NCI-H345 treated with DMSO at 0.1 percent for 48 hours (cell line): ENCODE results near the gene JAK3.

Source experiments
- DNase-seq: peaks from one replicate; lab custom pipeline; 2025; ENCODE audit not compliant: unreplicated experiment; lab: John Stamatoyannopoulos, UW

JAK3 gene

GRCh38 chr19:17841810-17842662 is 5.7 kb downstream of the JAK3 start:
- DNase-seq = peak; percentile 79

GRCh38 chr19:17841371-17841809 is 6.4 kb downstream of the JAK3 start:
- DNase-seq = no peak

DNA sequence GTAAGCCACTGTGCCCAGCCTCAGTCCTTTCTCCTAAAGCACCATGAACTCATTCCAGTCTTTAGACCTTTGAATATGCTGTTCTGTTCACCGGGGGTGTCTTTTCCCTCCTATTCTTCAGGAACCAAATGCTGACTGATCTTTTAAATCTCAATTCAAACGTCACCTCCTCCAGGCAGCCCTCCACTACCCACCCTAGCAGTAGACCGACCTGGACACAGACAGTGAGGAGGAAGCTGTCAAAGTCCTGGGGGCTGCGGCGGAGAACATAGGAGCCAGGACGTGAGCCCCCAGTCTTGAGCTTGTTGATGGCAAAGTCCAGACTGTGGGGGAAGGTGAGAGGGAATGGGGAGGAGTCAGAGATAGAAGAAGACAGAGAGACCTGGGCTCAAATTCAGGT is 7.8 kb downstream of the JAK3 start:
- no peak for DNase-seq

DNA sequence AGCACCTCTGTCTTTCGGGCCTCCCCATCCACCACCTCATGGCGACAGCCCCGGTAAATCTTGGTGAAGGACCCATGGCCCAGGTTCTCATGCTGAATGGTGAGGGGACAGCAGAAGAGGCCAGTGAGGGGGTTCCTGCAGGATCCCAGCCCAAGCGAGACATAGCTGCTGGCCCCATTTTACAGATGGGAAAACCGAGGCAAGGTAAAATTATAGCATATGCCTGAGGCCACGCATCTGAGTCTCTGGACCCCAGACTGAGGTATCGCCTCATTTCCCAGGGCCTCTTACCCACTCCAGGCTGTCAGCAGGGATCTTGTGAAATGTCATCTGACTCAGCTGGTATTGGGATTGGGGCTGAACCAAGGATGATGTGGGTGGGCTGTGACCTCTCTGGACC is 9.8 kb downstream of the JAK3 start:
- DNase-seq = no peak

DNA sequence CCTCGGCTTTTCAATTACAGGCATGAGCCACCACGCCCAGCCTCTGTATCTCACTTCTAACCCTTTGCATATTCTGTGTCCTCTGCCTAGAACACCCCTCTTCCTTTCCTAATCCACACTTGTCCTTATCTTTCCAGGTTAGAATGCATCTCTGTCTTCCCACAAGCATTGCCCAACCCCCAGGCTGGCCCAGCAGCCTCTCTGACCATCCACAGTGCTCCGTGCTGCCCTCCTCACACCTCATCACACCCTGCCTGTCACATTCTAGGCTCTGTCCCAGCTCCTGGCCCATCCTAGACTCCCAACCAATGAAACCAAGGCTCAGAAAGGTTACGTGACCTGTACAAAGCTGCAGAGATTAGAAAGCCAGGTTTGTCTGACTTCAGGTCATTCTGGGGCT is 11.3 kb downstream of the JAK3 start:
- no peak for DNase-seq

- no peak for DNase-seq
These were observed 12.4 kb downstream of the JAK3 start for GRCh38 chr19:17835182-17836006.

- DNase-seq = no peak
These were observed 13.2 kb downstream of the JAK3 start for GRCh38 chr19:17834350-17835181.

- DNase-seq = no peak
These were observed 15.2 kb downstream of the JAK3 start for GRCh38 chr19:17832443-17833208.

DNA sequence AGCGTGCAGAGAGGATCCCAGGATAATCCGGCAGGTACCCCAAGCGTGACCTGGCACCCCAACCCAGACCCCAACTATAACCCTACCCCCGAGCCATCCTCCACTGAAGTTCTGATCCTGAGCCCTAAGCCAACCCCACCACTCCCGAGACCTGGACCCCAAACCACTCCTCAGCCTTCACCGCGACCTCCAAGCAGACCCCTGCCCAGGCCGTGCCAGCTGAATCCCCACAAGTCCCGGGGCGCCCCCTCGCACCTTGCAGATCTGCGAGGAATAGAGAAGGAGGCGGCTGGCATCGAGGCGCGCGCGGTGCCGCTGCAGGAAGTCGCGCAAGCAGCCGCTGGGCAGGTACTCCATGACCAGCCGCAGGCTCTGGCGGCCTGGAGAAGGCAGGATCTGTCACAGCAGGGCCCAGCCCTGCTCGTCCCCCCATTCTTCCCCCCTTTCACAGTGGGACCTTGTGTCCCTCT is 16.3 kb downstream of the JAK3 start:
- DNase-seq = no peak

GRCh38 chr19:17830567-17831418 is 17.0 kb downstream of the JAK3 start:
- DNase-seq = peak; percentile 18

GRCh38 chr19:17829855-17830566 is 17.8 kb downstream of the JAK3 start:
- DNase-seq = peak; percentile 24

DNA sequence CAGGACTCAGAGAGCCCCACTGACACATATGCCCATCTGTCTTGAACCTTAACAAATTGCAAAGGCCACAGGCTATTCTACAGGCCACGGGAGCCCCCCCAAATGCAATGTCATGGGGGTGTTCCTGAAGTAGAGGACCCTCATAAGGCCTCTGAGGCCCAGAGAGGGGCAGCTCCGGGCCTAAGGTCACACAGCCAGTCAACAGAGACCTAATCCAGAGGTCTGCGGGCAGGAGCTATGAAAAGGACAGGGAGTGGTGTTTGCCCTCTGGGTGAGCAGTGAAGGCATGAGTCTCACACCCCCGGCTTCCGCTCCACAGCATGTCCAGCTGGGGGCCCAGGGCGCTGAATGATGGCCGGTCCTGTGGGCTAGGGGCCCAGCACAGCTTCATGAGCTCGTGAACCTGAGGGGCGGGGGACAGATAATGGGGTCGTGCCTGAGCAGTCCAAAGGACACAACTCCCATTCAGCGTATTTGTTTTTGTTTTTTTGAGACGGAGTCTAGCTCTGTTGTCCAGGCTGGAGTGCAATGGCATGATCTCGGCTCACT is 21.2 kb downstream of the JAK3 start:
- DNase-seq = no peak

GRCh38 chr19:17824339-17824738 is 23.4 kb downstream of the JAK3 start:
- no peak for DNase-seq

- DNase-seq = no peak
These were observed 26.6 kb downstream of the JAK3 start, which contains the start of gene INSL3 for GRCh38 chr19:17821190-17821589. TSS of gene INSL3 (minus strand) at chr19:17821519. CDS start at chr19:17821506, 13 bp downstream.

DNA sequence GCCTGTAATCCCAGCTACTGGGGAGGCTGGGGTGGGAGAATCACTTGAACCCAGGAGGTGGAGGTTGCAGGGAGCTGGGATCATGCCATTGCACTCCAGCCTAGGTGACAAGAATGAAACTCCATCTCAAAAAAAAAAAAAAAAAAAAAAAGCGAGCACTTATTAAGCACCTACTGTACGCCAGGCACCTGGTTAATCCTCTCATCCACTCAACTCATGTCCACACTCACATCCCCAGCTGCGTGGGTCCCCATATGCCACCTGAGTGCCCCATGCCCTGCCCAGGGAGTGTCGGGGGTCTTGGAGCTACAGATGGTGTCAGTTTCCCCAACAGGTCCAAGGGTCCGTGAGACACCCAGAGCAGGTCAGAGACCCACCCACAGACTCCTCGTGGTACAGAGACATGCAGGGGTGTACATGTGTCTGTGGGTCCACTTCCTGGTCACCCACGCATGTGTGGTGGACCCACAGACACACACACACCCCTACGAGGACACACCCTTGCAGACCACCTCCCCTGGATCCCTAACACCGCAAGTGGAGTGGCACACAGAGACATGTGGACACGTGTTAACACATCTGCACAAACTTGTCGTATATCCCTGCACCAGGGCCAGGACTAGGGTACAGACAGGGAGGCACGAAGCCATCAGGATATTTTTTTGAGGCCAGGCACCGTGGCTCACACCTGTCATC is 30.0 kb downstream of the JAK3 start:
- DNase-seq = no peak

GRCh38 chr19:17812099-17812498 is 35.7 kb downstream of the JAK3 start:
- DNase-seq = no peak

GRCh38 chr19:17811681-17812080 is 36.1 kb downstream of the JAK3 start:
- no peak for DNase-seq

GRCh38 chr19:17811103-17811502 is 36.7 kb downstream of the JAK3 start:
- DNase-seq = no peak
